GM18517 (cell line): Measurements from ENCODE around the gene RNF149.
"Not testable (repeated sequence)": the region's sequence is repeated elsewhere in the genome, so short reads cannot be mapped to it uniquely, and the experiment has no call there.

Source experiments
- ATAC-seq: cut with Tn5 transposase; IDR thresholded peaks from one replicate; pipeline ENCODE4 v1.9.1; 2021; ENCODE audit warnings: mild to moderate bottlenecking, moderate library complexity; ENCODE audit not compliant: unreplicated experiment

RNF149 gene

DNA sequence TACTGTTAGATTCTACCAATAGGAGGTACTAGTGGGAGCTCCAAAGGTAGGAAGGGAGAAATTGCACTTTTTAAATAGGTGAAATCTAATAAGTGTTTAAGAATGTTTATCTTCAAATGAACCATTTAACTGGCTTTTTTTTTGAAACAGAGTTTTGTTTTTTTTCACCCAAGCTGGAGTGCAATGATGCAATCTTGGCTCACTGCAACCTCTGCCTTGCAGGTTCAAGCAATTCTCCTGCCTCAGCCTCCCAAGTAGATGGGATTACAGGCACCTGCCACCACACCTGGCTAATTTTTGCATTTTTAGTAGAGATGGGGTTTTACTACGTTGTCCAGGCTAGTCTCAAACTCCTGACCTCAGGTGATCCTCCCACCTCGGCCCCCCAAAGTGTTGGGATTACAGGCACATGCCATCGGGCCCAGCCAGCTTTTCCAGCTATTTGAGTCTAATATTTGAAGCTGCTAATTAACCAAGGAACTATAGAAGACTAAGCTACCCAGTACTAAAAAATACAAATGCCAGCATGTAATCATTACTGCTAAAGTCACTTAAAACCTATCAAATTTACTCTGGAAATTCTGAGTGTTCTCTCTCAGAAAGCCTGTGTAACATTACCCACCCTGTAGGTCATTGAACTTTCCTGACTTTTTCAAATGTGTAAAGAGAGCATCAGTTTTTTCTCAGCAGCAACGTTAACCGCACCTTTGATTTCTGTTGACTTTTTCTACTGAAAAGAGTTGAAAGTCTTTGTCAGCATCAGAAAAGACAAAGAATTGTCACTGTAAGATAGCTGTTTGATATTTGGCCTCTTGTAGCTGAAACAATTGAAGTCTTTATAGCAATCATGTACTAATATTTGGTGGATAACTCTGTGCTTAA lies 24.6 kb upstream of the RNF149 start:
- no peak for ATAC-seq

DNA sequence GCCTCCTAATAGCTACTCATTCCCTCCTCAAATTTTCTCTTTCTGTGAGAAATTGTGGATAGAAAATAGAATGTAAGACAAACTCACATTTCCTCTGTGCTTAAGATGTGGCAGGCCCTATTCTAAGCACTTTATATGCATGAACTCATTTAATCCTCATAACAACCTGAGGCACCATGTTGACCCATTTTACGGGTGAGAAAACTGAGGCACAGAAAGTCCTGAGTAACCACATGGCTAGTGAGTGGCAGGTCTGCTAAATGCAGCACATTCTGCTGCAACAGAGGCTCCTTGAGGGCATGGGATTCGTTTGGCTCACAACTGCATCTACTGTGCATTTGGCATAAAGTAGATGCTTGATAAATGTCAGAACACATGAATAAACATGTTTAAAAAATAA lies 22.7 kb upstream of the RNF149 start:
- no peak for ATAC-seq

DNA sequence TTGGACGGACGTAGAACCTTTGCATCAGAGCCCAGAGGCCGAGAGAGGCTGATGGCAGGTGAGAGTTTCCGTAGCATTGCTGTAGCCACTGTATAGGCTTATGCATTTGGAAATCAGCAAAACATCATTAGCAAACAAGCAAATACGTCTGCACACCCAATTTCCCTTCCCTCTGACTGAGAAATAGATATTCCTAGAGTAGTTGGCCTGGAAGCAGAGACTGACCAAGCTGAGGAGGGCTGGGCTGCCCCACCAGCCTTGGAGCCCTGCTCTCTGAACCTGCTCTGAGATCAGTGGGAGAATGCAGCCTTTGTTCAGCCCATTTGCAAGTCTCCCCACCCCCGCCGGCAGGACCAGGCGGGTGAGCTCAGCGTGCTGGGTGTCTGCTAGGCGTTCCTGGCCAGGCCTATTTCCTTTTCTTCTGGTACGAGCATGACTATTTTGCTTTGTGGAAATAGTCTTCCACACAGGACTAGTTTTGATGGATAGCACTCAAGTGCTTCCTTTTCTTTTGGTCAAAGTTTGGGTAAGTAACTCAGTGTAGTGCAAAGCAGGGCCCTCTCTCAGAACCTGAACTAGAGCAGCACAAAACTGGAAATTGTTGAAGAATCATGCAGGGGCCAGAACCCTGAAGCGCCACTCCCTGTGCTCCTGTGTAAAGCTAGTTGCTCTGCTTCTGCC lies 21.9 kb upstream of the RNF149 start:
- no peak for ATAC-seq

DNA sequence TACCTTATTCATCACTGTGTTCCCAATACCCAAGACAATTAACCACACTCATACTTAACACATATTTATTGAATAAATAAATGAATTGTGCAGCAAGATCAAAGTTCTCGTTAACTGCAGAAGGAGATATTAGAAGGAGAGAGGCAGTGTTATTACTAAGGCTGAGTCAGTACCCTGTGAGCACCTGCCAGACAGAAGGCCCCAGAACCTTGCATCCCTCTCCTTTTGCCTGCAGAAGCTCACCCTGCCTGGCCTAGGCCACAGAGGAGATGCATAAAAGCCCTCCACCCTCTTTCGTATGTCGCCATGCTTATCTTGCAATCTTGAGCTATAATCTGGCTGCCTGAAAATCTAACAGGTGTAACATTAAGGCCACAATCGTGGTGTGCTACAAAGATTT lies 20.5 kb upstream of the RNF149 start:
- ATAC-seq, result no peak

DNA sequence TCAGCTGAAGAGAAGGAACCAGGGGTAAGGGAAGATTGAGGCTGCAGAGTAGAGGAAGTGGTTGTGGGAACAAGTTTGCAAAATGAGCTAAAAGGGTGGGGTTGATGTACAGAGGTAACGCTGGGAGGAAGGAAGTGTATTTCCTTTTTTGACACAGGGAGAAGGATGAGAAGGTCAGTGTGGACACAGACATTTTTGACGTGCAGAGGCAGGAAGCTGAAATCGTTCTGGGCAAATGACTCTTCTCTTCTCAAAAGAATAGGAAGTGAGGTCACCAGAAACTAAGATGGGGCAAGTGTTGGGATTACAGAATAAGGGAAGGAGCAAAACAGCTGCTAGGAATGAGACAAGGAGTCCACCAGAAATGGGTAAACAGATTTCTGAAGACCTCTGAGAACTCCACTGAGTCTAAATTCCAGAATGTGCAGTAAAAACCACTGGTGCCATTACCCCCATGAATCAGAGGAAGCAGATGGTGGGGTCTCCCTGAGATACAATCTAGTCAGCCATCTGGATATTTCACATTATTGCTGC lies 20.0 kb upstream of the RNF149 start:
- no peak for ATAC-seq

DNA sequence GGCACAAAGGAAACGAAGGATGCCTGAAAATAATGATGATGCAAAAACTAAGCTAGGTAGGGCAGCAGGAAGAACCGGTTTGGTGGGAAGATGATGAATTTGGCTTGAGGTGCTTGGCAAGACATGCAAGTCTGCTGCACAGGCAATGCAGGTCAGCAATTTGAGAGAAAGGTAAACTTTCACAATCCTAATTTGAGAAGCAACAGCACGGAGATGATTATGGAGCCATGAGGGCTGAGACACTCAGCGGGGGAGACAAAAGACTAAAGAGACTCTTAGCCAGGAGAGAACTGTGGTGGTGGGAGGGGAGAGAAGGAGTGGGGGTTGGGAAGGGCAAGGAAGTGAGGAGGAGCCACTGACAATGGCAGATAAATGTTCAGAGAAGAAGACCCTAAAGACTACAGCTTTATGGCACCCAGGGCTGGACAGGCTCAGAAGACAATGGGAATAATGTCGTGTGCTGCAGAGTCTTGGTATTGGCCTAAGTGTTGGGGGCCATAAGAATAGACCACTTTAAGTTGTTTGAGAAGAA lies 19.4 kb upstream of the RNF149 start:
- ATAC-seq, result no peak

DNA sequence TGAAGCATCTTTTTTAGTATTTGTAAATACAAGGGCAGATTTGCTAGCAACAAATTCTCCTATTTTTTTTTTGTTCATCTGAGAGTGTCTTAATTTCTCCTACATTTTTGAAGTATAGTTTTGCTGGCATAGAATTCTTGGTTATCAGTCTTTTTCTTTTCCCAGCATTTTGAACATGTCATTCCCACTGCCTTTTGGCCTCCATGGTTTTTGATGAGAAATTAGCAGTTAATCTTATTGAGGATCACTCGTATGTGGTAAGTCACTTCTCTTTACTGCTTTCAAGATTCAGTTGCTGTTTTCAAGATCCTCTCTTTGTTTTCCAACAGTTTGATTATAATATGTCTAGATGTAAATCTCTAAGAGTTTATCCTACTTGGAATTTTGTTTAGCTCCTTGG lies 16.9 kb upstream of the RNF149 start:
- ATAC-seq, result no peak

DNA sequence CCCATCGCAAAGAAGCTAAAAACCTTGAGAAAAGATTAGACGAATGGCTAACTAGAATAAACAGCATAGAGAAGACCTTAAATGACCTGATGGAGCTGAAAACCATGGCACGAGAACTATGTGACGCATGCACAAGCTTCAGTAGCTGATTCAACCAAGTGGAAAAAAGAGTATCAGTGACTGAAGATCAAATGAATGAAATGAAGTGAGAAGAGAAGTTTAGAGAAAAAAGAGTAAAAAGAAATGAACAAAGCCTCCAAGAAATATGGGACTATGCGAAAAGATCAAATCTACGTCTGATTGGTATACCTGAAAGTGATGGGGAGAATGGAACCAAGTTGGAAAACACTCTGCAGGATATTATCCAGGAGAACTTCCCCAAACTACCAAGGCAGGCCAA lies 8.1 kb upstream of the RNF149 start:
- ATAC-seq, result not testable (repeated sequence)

DNA sequence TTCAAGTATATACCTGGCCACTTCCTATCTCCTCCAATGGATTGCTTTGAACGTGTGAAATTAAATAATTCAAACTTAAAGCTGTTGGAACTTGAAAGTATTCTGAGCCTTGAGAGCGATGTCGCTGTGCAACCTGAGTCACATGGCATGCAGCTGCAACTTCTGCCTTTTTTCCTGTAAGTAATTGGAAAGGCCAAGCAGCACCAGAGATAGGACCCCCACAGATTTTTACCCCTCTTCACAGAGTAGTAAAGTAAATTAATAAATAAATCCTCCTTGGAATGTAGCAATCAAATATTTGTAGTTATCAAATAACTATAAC lies 3.2 kb upstream of the RNF149 start:
- ATAC-seq, result no peak

DNA sequence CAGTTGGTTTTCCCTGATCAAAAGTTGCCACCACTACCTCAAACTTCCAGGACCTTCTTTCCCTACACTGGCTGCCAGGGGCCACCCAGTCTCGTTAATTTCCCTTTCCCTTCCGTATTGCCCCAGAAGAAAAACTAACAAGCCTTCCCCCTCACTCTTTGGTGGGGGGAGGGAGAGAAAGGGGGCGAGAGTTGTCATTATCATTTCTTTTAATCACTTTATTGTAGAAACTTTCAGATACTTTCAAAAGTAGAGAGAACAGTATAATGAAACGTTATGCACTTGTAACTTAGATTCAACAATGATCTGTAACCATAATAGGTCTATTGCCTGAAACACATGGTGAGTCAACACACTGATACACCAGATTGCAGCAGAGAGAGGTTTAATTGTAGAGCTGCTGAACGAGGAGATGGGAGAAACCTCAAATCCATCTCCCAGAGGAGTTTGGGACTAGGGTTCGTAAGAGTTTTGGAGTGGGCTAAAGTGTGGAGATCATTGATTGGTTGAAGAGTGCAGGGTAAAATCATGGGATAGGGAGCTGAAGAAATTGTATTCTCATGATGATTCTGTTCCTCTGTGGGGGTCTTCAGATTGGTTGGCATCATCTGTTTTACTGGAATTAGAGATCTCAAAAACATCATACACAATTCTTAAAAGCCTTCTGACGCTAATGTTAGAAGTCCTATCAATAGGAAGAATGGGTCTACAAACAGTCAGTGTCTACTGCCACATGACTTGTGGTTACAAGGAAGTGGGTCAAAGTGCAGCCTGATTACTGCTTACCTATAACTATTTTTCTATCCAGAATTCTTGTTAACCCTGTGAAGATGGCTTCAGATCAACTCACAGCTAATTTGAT lies 2.6 kb upstream of the RNF149 start:
- no peak for ATAC-seq

DNA sequence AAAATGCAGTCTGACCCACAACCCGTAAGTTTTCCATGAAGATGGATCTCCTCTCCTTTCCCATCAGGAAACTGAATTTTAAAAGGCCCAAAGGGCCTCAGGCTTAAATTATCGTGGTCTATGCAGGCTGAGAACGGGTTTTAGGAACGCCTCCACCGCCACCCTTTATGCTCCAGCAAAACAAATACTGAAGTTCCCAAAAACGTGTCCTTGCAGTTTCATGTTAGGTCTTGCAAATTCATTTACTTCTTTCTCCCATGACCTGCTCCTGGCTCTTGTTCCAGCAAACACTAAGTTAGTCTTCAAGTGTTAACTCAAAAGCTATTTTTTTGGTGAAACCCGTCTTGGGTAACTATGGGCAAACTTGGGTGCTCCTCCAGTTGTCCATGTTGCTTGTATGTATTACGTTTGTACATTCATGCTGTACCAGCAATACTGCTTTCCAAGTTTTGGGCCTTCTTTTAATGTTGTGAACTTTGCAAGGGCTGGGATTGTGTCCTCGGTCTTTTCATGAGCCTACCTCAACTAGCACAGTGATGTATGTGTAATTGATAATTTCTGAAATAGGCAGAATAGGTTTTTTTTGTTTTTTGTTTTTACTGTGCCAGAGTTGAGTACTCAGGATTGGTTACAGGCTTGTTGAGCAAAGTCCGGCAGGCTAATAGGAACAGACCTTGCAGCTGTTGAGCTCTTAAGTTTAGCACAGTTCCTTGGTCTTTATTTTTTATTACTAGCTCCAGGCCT lies 1.8 kb upstream of the RNF149 start:
- no peak for ATAC-seq

DNA sequence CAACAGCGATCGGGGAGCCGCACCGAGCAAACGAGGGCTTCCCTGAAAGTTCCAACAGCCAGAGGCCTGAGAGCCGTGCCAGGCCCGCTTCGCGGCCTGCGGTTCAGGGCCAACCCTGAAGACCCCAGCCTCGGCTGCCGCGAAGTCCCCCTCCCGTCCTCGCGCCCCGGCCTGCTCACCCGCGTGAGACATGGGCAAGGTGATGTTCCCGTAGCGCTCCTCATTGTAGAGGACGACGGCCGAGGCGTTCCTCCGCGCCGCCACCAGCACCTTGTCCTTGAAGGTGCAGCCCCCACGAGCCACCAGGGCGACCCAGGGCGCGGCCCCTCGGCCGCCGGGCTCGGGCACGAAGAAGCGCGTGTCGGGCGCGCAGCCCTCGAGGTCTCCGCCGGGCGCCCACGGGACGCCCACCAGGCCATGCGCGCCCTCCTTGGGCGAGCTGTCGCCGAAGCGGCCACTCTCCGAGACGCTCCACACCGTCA lies 510 bp downstream of the RNF149 start:
- peak; percentile 8 for ATAC-seq

DNA sequence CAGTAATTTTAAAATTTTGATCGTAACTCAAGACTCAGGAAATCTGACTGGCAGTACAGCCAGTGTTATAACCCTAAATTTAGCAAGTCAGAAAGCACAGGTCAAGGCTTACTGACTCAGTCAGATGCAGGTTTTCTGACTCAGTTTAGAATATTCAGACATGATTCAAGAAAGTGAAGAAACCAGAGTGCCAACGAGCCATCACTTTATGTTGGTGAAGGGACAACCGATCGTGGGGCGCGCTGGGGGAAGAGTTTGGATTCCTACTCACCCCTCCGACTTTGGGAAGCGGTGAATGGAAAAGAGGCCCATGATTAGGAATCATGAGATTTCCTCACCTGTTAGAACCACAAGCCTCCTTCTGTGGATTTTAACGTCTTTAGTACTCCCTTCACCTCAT lies 998 bp downstream of the RNF149 start:
- no peak for ATAC-seq

DNA sequence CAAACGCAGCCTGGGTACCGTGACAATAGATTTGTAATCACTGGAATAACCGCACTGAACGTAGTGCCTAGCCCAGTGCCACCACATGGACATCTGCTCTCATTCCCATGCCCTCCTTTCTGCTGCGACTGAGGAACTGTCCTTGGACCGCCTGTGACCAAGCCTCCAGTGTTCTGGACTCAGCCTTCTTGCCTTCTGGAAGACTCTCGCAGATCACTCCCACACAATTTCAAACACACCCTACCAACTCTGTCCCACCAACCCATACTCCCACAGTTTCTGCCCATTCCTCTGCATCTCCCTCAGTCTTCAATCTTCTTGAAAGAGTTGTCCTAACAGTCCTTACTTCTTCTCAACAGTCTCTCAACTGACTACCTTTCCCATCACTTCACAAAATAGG lies 2.1 kb downstream of the RNF149 start:
- peak; percentile 8 for ATAC-seq

DNA sequence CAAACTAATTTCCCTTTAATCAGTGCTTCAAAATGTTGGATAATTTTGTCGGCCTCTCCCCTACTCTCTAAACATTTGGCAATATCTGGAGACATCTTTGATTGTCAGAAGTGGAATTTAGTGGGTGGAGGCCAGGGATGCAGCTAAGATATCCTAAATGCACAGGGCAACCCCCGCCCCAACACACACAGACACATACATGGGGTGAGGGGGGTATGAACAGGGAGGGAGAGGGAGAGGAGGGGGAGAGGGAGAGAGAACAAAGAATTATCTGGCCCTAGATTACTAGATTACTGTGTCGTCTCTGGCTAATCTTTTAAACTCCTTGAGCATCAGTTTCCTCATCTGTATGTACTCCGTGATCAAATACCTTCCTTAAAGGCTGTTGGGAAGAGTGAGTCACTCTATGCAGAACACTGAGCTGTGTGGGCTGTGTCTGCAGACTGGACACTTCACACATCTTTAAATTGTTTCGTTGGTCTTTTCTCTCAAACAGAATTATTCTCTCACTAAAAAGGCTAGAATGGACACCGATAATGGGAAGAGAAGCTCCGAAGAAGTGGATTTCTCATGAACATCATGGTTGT lies 2.9 kb downstream of the RNF149 start:
- ATAC-seq, result no peak

DNA sequence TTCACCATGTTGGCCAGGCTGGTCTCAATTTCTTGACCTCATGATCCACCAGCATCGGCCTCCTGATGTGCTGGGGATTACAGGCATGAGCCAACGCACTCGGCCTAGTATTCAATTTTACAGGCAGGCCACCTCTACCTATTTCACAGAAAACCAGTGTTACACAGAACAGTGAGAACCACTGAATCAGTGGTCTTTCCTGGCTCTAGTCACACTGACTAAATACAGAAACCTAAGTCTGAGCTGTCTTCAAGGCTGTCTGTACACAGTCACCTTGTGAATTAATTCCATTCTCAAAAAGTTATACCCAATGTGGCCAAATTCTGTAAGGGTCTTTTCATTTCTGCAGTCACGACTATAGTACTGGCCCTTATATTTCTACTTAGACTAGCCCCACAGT lies 3.5 kb downstream of the RNF149 start:
- no peak for ATAC-seq

DNA sequence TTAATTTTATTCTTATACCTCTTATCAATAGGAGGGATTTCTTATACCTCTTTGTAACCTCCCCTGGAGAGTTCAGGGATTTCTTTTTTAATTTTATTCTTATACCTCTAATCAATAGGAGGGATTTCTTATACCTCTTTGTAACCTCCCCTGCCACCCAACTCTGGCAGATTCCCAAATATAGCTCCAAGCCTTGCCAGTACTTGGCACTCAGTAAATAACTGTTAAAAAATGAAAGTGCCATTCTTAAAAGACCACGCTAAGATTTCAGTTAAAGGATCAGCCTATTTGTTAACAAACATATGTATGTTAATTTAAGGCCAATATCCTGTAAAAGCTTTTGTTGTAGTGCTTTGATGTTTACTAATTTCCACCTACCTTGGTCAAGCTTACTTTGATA lies 4.8 kb downstream of the RNF149 start:
- ATAC-seq, result no peak

DNA sequence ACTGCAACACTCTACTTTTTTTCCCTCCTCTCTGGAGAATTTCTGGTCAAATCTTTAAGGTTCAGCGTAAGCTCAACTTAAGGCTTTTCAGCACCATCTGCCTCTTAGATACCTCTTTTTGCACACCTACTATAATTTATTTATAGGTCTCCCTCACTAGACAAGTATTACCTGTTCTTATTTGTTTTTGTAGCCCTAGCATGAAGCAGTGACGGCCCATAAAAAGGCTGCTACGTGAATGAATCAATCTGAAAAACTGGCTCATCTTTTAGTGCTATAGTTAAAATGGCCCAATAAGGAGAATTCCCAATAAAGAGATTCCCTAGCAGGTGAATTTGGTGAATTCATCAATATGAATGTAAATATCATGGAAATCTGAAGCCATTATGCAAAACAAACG lies 6.5 kb downstream of the RNF149 start:
- ATAC-seq, result no peak

DNA sequence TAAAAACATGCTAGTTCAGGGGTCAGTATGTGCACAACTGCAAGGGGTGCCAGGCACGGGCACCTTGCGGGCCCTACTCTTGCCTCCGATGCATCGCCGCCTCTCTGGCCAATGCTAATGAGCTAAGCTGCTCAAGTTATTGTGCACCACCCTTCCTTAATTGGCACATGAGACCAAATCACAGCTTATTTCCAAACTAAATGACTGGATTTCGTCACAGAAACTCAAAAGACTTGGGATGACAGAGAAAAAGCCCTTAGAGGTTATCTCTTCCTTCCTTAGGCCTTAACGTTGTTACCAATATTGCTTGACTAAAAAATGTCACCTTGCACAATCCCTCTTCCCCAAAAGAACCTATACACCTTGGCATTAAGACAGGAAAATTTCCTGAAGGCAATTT lies 7.7 kb downstream of the RNF149 start:
- ATAC-seq, result no peak

DNA sequence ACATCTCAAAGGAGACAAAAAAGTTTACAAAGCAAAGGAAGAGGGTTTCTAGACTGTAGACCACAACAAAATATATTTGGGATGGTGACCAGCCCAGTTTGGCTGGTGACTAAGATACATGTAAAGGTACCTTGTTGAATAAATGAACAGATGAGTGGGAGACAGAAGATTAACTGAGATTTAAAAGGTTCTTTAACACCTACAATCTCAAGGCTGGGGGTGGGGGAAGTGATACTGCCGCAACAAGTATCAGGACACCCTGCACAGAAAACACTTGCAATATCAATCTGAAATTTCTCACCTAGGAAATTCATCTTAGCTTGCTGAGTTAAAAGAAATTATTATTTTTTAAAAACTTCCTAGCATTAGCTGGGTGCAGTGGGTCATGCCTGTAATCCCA lies 8.3 kb downstream of the RNF149 start:
- no peak for ATAC-seq
